ENCODE measurements around the gene ARSG.
A peak's percentile ranks its signal among the peaks of the same experiment; 100 is the strongest.

ARSG gene

DNA sequence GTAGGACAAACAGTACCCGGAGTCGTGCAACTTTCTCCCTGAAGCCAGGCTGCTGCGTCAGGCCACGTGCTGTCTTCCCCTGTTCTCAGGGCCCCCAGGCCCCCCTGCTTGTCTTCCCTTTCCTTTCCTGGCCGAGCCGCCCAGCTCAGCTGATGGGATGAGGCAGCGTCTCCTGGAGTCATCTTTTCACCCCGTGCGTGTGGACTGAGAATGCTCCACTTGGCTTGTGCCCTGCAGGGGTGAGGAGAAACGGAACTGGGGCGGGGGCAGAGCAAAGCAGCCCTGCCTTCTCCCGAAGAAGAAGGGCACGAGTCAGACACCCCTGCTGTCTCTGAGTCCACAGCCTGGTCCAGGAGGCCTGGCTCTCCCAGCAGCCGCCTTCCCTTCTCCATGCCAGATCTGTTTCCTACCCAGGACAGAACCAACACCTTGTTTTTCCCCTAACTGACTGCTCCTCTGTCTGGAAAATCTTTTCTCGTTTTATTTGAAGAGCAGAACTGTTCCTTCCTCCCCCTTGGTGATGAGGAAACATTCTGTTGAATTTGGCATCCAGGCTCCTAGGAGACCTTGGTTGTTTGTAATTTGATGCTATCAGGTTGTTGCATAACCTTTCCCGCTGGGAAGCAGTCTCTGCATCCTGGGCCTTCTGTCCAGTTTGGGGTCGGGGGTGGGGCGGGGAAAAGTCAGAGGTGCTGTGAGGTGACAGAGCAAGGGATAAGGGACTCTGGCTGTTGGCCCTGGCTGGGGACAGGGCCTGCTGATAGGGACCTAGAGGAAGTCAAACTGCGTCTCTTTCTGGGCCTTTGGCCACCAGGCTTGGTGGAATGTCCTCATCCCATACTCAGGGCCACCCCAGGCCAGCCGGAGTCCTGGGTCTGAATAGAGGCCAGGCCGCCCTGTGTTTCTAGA, 87.2 kb downstream of the ARSG start (continued):
- no peak for TF ChIP-seq ZNF529 (tag by site-specific recombination; IDR thresholded peaks at IDR 0.05; ENCODE audit: insufficient replicate concordance)
- peak; percentile 20; the same call in 1 of the 2 replicates for TF ChIP-seq PRDM1 (tag by site-specific recombination; IDR thresholded peaks at IDR 0.05)
- no peak for TF ChIP-seq ZNF548 (tag by site-specific recombination; IDR thresholded peaks at IDR 0.05)
- TF ChIP-seq ZNF133 (tag by site-specific recombination; IDR thresholded peaks at IDR 0.05), result no peak
- no peak for TF ChIP-seq ZNF623 (tag by site-specific recombination; IDR thresholded peaks at IDR 0.05)
- TF ChIP-seq, protein P1, sequence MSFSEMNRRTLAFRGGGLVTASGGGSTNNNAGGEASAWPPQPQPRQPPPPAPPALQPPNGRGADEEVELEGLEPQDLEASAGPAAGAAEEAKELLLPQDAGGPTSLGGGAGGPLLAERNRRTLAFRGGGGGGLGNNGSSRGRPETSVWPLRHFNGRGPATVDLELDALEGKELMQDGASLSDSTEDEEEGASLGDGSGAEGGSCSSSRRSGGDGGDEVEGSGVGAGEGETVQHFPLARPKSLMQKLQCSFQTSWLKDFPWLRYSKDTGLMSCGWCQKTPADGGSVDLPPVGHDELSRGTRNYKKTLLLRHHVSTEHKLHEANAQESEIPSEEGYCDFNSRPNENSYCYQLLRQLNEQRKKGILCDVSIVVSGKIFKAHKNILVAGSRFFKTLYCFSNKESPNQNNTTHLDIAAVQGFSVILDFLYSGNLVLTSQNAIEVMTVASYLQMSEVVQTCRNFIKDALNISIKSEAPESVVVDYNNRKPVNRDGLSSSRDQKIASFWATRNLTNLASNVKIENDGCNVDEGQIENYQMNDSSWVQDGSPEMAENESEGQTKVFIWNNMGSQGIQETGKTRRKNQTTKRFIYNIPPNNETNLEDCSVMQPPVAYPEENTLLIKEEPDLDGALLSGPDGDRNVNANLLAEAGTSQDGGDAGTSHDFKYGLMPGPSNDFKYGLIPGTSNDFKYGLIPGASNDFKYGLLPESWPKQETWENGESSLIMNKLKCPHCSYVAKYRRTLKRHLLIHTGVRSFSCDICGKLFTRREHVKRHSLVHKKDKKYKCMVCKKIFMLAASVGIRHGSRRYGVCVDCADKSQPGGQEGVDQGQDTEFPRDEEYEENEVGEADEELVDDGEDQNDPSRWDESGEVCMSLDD (tag by site-specific recombination; IDR thresholded peaks at IDR 0.05), result 0 out of 2 replicates have a peak, but pooled peaks have one; percentile 43
- no peak for TF ChIP-seq ZNF626 (tag by site-specific recombination; IDR thresholded peaks at IDR 0.05)
- TF ChIP-seq TRIM28 (IDR thresholded peaks at IDR 0.05; ENCODE audit: borderline replicate concordance, low read length), result peak; percentile 51
- no peak for TF ChIP-seq ZNF169 (tag by site-specific recombination; IDR thresholded peaks at IDR 0.05)
- no peak for TF ChIP-seq KLF16 (tag by site-specific recombination; IDR thresholded peaks at IDR 0.05)
- TF ChIP-seq PATZ1 (tag by site-specific recombination; IDR thresholded peaks at IDR 0.05), result peak; percentile 90
- TF ChIP-seq SCRT1 (tag by site-specific recombination; IDR thresholded peaks at IDR 0.05; ENCODE audit: borderline replicate concordance), result no peak
- TF ChIP-seq GLIS1 (tag by site-specific recombination; IDR thresholded peaks at IDR 0.05), result peak; percentile 87
- TF ChIP-seq ZNF544 (tag by site-specific recombination; IDR thresholded peaks at IDR 0.05), result no peak
- 0 out of 2 replicates have a peak, but pooled peaks have one; percentile 31 for TF ChIP-seq GLI4 (tag by site-specific recombination; IDR thresholded peaks at IDR 0.05)
- no peak for TF ChIP-seq ZNF843 (tag by site-specific recombination; IDR thresholded peaks at IDR 0.05)
- TF ChIP-seq KLF8 (tag by site-specific recombination; IDR thresholded peaks at IDR 0.05), result peak; percentile 48; the same call in 1 of the 2 replicates
- 0 out of 2 replicates have a peak, but pooled peaks have one; percentile 13 for TF ChIP-seq OVOL3 (tag by site-specific recombination; IDR thresholded peaks at IDR 0.05)
- TF ChIP-seq, protein P2, sequence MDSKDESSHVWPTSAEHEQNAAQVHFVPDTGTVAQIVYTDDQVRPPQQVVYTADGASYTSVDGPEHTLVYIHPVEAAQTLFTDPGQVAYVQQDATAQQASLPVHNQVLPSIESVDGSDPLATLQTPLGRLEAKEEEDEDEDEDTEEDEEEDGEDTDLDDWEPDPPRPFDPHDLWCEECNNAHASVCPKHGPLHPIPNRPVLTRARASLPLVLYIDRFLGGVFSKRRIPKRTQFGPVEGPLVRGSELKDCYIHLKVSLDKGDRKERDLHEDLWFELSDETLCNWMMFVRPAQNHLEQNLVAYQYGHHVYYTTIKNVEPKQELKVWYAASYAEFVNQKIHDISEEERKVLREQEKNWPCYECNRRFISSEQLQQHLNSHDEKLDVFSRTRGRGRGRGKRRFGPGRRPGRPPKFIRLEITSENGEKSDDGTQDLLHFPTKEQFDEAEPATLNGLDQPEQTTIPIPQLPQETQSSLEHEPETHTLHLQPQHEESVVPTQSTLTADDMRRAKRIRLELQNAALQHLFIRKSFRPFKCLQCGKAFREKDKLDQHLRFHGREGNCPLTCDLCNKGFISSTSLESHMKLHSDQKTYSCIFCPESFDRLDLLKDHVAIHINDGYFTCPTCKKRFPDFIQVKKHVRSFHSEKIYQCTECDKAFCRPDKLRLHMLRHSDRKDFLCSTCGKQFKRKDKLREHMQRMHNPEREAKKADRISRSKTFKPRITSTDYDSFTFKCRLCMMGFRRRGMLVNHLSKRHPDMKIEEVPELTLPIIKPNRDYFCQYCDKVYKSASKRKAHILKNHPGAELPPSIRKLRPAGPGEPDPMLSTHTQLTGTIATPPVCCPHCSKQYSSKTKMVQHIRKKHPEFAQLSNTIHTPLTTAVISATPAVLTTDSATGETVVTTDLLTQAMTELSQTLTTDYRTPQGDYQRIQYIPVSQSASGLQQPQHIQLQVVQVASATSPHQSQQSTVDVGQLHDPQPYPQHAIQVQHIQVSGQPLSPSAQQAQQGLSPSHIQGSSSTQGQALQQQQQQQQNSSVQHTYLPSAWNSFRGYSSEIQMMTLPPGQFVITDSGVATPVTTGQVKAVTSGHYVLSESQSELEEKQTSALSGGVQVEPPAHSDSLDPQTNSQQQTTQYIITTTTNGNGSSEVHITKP (tag by site-specific recombination; IDR thresholded peaks at IDR 0.05), result peak; percentile 99
- TF ChIP-seq, protein P3, sequence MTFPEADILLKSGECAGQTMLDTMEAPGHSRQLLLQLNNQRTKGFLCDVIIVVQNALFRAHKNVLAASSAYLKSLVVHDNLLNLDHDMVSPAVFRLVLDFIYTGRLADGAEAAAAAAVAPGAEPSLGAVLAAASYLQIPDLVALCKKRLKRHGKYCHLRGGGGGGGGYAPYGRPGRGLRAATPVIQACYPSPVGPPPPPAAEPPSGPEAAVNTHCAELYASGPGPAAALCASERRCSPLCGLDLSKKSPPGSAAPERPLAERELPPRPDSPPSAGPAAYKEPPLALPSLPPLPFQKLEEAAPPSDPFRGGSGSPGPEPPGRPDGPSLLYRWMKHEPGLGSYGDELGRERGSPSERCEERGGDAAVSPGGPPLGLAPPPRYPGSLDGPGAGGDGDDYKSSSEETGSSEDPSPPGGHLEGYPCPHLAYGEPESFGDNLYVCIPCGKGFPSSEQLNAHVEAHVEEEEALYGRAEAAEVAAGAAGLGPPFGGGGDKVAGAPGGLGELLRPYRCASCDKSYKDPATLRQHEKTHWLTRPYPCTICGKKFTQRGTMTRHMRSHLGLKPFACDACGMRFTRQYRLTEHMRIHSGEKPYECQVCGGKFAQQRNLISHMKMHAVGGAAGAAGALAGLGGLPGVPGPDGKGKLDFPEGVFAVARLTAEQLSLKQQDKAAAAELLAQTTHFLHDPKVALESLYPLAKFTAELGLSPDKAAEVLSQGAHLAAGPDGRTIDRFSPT (tag by site-specific recombination; IDR thresholded peaks at IDR 0.05), result no peak
- TF ChIP-seq ZNF791 (tag by site-specific recombination; IDR thresholded peaks at IDR 0.05), result no peak
- TF ChIP-seq ZSCAN23 (tag by site-specific recombination; IDR thresholded peaks at IDR 0.05), result no peak
- TF ChIP-seq, protein P4, sequence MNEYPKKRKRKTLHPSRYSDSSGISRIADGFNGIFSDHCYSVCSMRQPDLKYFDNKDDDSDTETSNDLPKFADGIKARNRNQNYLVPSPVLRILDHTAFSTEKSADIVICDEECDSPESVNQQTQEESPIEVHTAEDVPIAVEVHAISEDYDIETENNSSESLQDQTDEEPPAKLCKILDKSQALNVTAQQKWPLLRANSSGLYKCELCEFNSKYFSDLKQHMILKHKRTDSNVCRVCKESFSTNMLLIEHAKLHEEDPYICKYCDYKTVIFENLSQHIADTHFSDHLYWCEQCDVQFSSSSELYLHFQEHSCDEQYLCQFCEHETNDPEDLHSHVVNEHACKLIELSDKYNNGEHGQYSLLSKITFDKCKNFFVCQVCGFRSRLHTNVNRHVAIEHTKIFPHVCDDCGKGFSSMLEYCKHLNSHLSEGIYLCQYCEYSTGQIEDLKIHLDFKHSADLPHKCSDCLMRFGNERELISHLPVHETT (tag by site-specific recombination; IDR thresholded peaks at IDR 0.05), result 0 out of 2 replicates have a peak, but pooled peaks have one; percentile 20
- no peak for TF ChIP-seq HOXA7 (CRISPR knock-in tag; IDR thresholded peaks at IDR 0.05; ENCODE audit: borderline replicate concordance)
- 0 out of 2 replicates have a peak, but pooled peaks have one; percentile 38 for TF ChIP-seq ZFP69B (tag by site-specific recombination; IDR thresholded peaks at IDR 0.05)
- 0 out of 2 replicates have a peak, but pooled peaks have one; percentile 23 for TF ChIP-seq ZXDB (tag by site-specific recombination; IDR thresholded peaks at IDR 0.05)
- no peak for TF ChIP-seq ZNF701 (tag by site-specific recombination; IDR thresholded peaks at IDR 0.05)
- TF ChIP-seq ZNF600 (tag by site-specific recombination; IDR thresholded peaks at IDR 0.05), result peak; percentile 76
